SH-SY5Y (cell line): ENCODE data around the gene OAS2.

Experiments
- GATA2 ChIP-seq: IDR thresholded peaks from 2 replicates; pipeline ENCODE4 v1.6.1; 2011; ENCODE audit warnings: mild to moderate bottlenecking, low read depth, low read length
- GATA3 ChIP-seq: IDR thresholded peaks from 2 replicates; pipeline ENCODE4 v1.6.1; 2011; ENCODE audit warnings: low read depth, mild to moderate bottlenecking, low read length, moderate library complexity

DNA sequence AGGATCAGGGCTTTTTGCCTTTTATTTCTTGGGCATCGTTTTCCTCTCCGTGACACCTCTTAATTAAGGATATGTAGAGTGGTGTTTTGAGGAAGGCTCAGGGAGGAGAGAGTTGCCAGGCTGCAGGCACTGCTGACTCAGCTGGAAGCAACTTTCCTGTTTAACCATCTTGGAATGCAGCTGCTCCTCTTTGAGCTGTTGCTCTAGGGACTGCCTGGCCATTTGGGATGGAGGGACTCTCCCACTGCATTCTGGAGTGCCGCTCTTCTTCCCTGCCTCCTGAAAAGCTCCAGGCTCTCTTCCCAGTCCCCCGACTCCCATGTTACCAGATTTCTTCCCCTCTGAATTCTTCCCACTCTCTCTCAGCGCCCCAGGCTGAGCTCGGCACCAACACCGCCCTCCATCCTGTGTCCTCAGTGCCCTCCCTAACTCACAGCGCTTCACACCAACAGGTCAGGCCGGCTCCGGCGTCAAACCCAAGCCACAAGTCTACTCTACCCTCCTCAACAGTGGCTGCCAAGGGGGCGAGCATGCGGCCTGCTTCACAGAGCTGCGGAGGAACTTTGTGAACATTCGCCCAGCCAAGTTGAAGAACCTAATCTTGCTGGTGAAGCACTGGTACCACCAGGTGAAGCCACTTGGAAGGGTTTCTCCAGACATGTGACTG, 34.2 kb upstream of the OAS2 start:
- TF ChIP-seq GATA3 (no peak), GATA2 (no peak)
